ENCODE measurements around the gene SRRD.

Gene SRRD

DNA sequence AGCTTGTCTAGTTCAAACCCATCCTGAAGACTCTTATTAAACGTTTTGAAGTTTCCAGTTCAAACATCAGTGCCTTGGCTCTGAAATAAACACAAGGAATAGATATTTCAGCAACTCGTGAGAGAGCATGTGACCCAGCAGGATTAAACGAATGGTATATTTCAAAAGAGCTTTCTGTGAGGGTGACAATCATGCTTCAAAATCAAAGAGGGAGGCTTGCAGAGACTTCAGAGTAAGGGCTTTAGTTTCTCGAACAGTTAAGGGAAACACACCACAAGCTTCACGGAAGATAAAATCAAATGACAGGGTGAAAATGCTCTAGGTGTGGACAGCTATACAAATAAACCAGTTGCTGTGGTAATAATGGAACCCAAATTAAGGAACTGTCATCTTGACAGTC is 1.5 kb upstream of the SRRD start:
- no peak for DNase-seq (ENCODE audit: low read depth)
- H3K4me3 ChIP-seq (replicated peaks; ENCODE audit: low read depth, low read length) = no peak overlapping the region
- TF ChIP-seq CTCF (IDR thresholded peaks at IDR 0.05; ENCODE audit: low read length, missing control alignments) = no peak

DNA sequence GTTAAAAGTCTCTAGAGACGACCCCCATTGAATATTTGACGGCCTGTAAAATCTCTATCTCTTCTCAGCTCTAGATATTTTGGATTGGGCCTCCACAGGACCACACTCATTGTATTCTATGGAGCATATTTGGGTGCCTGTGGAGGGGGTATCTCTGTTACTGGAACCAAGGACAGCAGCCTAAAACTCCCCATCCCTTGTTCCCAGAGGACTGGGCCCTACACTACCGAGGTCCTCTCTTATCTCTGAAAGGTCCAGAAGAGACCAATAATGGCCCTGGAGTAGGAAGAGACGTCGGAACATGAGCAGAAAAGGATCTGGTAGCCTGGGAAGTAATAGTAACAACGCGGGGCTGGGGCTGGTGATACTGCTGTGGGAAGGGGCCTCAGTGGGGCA is 636 bp upstream of the SRRD start:
- DNase-seq (ENCODE audit: low read depth) = no peak
- TF ChIP-seq CTCF (IDR thresholded peaks at IDR 0.05; ENCODE audit: low read length, missing control alignments) = no peak
- H3K4me3 ChIP-seq (replicated peaks; ENCODE audit: low read depth, low read length) = peak overlapping the region; percentile 89

GRCh38 chr22:26484360-26484706 is 656 bp downstream of the SRRD start:
- no peak for TF ChIP-seq CTCF (IDR thresholded peaks at IDR 0.05; ENCODE audit: low read length, missing control alignments)
- H3K4me3 ChIP-seq (replicated peaks; ENCODE audit: low read depth, low read length) = peak overlapping the region; percentile 89
- no peak for DNase-seq (ENCODE audit: low read depth)

DNA sequence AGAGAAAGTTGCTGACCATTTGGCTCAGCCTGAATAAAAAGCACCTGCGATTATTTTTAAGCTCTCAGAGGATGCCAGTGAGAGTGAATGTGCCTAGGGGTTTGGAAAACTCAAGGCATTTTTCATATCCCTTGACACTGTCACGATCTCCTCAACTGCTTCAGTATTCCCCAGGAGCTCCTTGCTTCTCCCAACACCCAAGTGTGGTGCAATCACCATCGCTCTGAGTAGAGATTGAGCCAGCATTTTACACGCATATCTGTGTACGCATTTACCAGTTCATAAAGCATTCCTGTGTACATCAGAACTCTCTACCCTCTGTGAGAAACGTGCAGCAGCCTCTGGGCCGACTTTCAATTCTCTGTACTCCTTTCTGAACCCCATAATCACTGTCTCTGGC is 1.3 kb downstream of the SRRD start:
- H3K4me3 ChIP-seq (replicated peaks; ENCODE audit: low read depth, low read length) = no peak overlapping the region
- DNase-seq (ENCODE audit: low read depth) = no peak
- no peak for TF ChIP-seq CTCF (IDR thresholded peaks at IDR 0.05; ENCODE audit: low read length, missing control alignments)

DNA sequence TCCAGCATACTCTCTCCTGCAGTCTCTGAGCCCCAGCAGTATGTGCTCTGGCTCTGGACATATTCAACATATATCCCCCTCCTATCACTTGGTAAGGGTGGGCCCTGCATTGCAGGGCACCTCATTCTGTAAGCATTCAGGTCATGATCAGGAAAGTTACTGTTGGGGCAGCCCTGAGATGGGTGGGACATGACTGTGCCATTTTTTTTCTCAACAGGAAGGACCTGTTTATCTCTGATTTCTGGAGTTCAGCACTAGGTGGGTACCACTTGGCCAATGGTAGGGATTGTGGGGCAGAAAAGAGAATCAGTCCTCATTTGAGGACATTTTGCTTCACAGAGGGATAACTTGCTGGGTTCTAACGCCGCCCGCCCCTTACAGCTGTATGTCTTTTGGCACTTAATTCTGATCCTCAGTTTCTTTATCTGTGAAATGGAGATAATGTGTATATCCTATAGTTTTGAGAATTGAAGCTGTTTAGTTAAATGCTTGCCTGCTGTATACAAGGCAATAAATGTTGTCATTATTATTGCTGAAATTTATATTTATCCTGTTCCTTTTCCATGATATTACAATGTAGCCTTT is 2.2 kb downstream of the SRRD start:
- TF ChIP-seq CTCF (IDR thresholded peaks at IDR 0.05; ENCODE audit: low read length, missing control alignments) = no peak
- DNase-seq (ENCODE audit: low read depth) = no peak
- no peak overlapping the region for H3K4me3 ChIP-seq (replicated peaks; ENCODE audit: low read depth, low read length)

GRCh38 chr22:26486394-26486793 is 2.7 kb downstream of the SRRD start:
- no peak for DNase-seq (ENCODE audit: low read depth)
- H3K4me3 ChIP-seq (replicated peaks; ENCODE audit: low read depth, low read length) = no peak overlapping the region
- no peak for TF ChIP-seq CTCF (IDR thresholded peaks at IDR 0.05; ENCODE audit: low read length, missing control alignments)

GRCh38 chr22:26487996-26488395 is 4.3 kb downstream of the SRRD start:
- no peak overlapping the region for H3K4me3 ChIP-seq (replicated peaks; ENCODE audit: low read depth, low read length)
- no peak for DNase-seq (ENCODE audit: low read depth)
- TF ChIP-seq CTCF (IDR thresholded peaks at IDR 0.05; ENCODE audit: low read length, missing control alignments) = no peak

All from fibroblast of pulmonary artery (primary cell).